Measurements from ENCODE around the gene POLR3H. TPM values are rescaled to one million over a fixed set of nuclear protein-coding genes. Genes with fewer than 3 reads are reported as not detected.

The POLR3H gene
- total RNA-seq, 4 donors from 2014 or later: 10.2 to 30.3 (median 19.9) TPM

- no peak for TF ChIP-seq CTCF (IDR thresholded peaks at IDR 0.05; ENCODE audit: low read depth)
Observed at GRCh38 chr22:41540006-41540315, 4.3 kb downstream of the POLR3H start.

GRCh38 chr22:41539146-41540005 lies 4.9 kb downstream of the POLR3H start:
- no peak for TF ChIP-seq CTCF (IDR thresholded peaks at IDR 0.05; ENCODE audit: low read depth)

- TF ChIP-seq CTCF (IDR thresholded peaks at IDR 0.05; ENCODE audit: low read depth): no peak
Observed at GRCh38 chr22:41538583-41538982, 5.7 kb downstream of the POLR3H start.

- TF ChIP-seq CTCF (IDR thresholded peaks at IDR 0.05; ENCODE audit: low read depth): no peak
Observed at GRCh38 chr22:41537203-41537602, 7.1 kb downstream of the POLR3H start.

- TF ChIP-seq CTCF (IDR thresholded peaks at IDR 0.05; ENCODE audit: low read depth): no peak
Observed at GRCh38 chr22:41535244-41535643, 9.0 kb downstream of the POLR3H start.

- TF ChIP-seq CTCF (IDR thresholded peaks at IDR 0.05; ENCODE audit: low read depth): no peak
Observed at GRCh38 chr22:41534219-41534618, 10.1 kb downstream of the POLR3H start.

- TF ChIP-seq CTCF (IDR thresholded peaks at IDR 0.05; ENCODE audit: low read depth): no peak
Observed at GRCh38 chr22:41532908-41533825, 11.1 kb downstream of the POLR3H start.
